T-helper 2 cell (primary cell): ENCODE measurements around the gene DLG4.

Experiments used
- DNase-seq, 5 experiments: peaks; one replicate each; pipeline versions ENCODE4 v3.0.0 to v3.0.0-alpha.2; 2012 to 2022

The DLG4 gene

GRCh38 chr17:7147772-7148171, 71.9 kb downstream of the DLG4 start:
- peak in 1 of 5 experiments; percentile 17 for DNase-seq

GRCh38 chr17:7146115-7146514, 73.5 kb downstream of the DLG4 start:
- no peak for DNase-seq

DNA sequence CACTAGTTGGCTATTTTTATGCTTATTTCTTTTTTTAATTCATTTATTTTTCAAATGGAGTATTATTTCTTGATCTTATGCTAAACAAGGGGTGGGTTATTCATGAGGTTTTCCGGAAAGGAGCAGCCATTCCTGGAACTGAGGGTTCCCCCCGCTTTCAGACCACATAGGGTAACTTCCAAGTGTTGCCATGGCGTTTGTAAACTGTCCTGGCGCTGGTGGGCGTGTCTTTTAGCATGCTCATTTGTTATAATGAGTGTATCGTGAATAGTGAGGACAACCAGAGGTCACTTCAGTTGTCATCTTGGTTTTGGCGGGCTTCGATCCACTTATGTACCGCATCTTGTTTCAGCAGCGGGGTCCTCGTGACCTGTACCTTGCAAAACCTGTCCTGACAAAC, 75.4 kb downstream of the DLG4 start:
- DNase-seq: no peak

GRCh38 chr17:7141824-7142223, 77.8 kb downstream of the DLG4 start:
- DNase-seq: no peak

- peak in 1 of 5 experiments; percentile 23 for DNase-seq
These were observed 80.2 kb downstream of the DLG4 start for GRCh38 chr17:7139400-7139799.

DNA sequence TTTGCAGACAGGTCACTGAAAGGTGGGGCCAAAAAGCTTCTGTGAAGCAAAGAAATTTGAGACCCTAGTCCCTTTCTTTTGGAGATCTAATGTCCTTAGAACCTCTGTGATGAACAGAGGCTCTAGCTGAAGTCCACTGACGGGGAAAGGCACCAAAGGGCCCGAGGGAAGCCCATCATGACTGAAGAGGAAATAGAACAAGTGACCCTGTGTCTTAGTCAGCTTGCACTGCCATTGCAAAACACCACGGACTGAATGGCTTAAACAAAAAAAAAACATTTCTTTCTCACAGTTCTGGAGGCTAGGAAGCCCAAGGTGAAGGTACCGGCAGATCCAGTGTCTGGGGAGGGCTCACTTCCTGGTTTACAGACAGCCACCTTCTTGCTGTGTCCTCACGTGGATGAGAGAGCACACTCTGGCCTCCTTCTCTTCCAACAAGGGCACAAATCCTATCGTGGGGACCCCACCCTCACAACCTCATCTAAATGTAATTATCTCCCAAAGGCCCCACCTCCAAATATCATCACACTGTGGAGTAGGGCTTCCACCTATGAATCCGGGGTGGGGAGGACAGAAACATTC, 80.7 kb downstream of the DLG4 start:
- DNase-seq: no peak

DNA sequence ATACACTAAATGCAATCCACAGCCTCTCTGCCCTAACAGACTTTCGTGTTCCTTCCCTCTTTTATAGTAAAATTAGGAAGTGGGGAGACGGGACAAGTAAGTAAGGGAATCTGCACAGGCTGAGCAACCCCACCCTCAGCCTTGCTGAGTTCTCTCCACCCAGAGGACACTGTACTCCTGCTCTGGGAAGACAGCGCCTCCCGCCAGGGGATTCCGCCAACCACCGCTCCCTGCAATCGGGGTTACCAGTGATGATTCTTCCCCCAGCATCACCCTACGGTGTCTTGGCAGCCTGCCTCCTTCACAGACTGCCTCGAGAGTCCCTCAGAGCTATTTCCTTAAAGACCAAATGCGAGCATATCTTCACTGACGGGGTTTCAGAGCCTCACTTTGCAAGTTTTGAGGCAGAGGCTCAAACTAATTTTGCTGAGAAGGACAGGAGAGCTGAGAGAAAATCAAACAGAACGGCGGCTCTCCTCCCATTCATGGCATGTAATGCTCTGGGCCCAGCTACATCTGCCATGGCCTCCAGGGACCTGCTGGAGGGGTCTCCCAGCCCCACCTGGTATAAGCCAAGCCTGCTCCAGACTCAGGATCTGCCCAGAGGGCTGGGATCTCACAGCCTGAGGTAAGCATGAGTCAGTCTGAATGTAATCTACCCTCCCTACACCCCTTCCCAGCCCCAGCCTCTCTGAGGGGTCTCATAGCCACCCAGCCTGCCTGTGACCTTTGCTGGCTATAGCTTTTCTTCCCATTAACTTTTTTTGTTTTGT, 82.3 kb downstream of the DLG4 start:
- DNase-seq: no peak
